Measurements from ENCODE around the gene STMP1. TPM values are rescaled to one million over a fixed set of nuclear protein-coding genes. Genes with fewer than 3 reads are reported as not detected.

Gene STMP1
- total and polyA plus RNA-seq, 2 of the 13 experiments (the other 11 are each of a cell fraction or from before 2014, with no cell fraction given): 7.2 to 16.2 TPM

- TF ChIP-seq RERE (CRISPR knock-in tag; IDR thresholded peaks at IDR 0.05; ENCODE audit: low read depth): 0 out of 2 replicates have a peak, but pooled peaks have one; percentile 31
- peak; percentile 96 for TF ChIP-seq ZNF746 (CRISPR knock-in tag; IDR thresholded peaks at IDR 0.05)
- TF ChIP-seq FOXM1 (CRISPR knock-in tag; IDR thresholded peaks at IDR 0.05): no peak
- TF ChIP-seq GPN1 (CRISPR knock-in tag; IDR thresholded peaks at IDR 0.05; ENCODE audit: borderline replicate concordance): no peak
- TF ChIP-seq FOXC1 (CRISPR knock-in tag; IDR thresholded peaks at IDR 0.05; ENCODE audit: borderline replicate concordance): 0 out of 2 replicates have a peak, but pooled peaks have one; percentile 59
- TF ChIP-seq TERF1 (CRISPR knock-in tag; IDR thresholded peaks at IDR 0.05): no peak
- TF ChIP-seq EEA1 (CRISPR knock-in tag; IDR thresholded peaks at IDR 0.05; ENCODE audit: borderline replicate concordance): peak; percentile 86
- TF ChIP-seq GTF3A (CRISPR knock-in tag; conservative IDR thresholded peaks at IDR 0.05): peak; percentile 86; the same call in 1 of the 2 replicates
- TF ChIP-seq ZBTB34 (CRISPR knock-in tag; IDR thresholded peaks at IDR 0.05): no peak
- peak; percentile 85 for TF ChIP-seq TARDBP (CRISPR knock-in tag; IDR thresholded peaks at IDR 0.05)
- no peak; the same call in 1 of the 2 replicates for TF ChIP-seq SRY (CRISPR knock-in tag; IDR thresholded peaks at IDR 0.05)
- 0 out of 2 replicates have a peak, but pooled peaks have one; percentile 15 for TF ChIP-seq ZFP36L2 (CRISPR knock-in tag; IDR thresholded peaks at IDR 0.05)
- TF ChIP-seq ZNF652 (CRISPR knock-in tag; IDR thresholded peaks at IDR 0.05; ENCODE audit: borderline replicate concordance, low read depth): no peak
- TF ChIP-seq ZNF326 (CRISPR knock-in tag; IDR thresholded peaks at IDR 0.05; ENCODE audit: borderline replicate concordance): no peak
- no peak for TF ChIP-seq KAT2B (IDR thresholded peaks at IDR 0.05; ENCODE audit: borderline replicate concordance, low read depth, low read length)
- no peak for TF ChIP-seq ZNF883 (CRISPR knock-in tag; IDR thresholded peaks at IDR 0.05; ENCODE audit: not compliant biosample characterization)
- TF ChIP-seq DNMT1 (CRISPR knock-in tag; IDR thresholded peaks at IDR 0.05): peak; percentile 93
- TF ChIP-seq ATM (IDR thresholded peaks at IDR 0.05; ENCODE audit: borderline replicate concordance): no peak
- TF ChIP-seq MEIS1 (CRISPR knock-in tag; IDR thresholded peaks at IDR 0.05; ENCODE audit: borderline replicate concordance): no peak; the same call in 1 of the 2 replicates
- peak; percentile 36; the same call in 1 of the 2 replicates for TF ChIP-seq ZNF580 (CRISPR knock-in tag; IDR thresholded peaks at IDR 0.05; ENCODE audit: borderline replicate concordance, low read depth)
- TF ChIP-seq KLF9 (CRISPR knock-in tag; IDR thresholded peaks at IDR 0.05; ENCODE audit: low read depth): no peak
- no peak for TF ChIP-seq NFE2 (CRISPR knock-in tag; IDR thresholded peaks at IDR 0.05)
Observed at GRCh38 chr7:135662373-135663114, at the start of gene STMP1 (continued).

All from HepG2 (cell line).